NCI-H1105 (cell line): ENCODE results near the gene DNAI7.

Experiments
- DNase-seq: peaks from one replicate; lab custom pipeline; 2025; lab: John Stamatoyannopoulos, UW

The DNAI7 gene

GRCh38 chr12:25184132-25184531 lies 10.8 kb downstream of the DNAI7 start:
- DNase-seq, result no peak

- no peak for DNase-seq
Measured at GRCh38 chr12:25182765-25183164, 12.2 kb downstream of the DNAI7 start.

GRCh38 chr12:25162866-25163265 lies 32.1 kb downstream of the DNAI7 start:
- no peak for DNase-seq

GRCh38 chr12:25156061-25156460 lies 38.9 kb downstream of the DNAI7 start:
- DNase-seq, result no peak

- DNase-seq, result no peak
Measured at GRCh38 chr12:25155022-25155576, 39.9 kb downstream of the DNAI7 start.

GRCh38 chr12:25152055-25152454 lies 42.9 kb downstream of the DNAI7 start:
- DNase-seq, result no peak

GRCh38 chr12:25151476-25151875 lies 43.5 kb downstream of the DNAI7 start:
- no peak for DNase-seq

GRCh38 chr12:25146686-25147085 lies 48.3 kb downstream of the DNAI7 start:
- DNase-seq, result no peak

- DNase-seq, result peak; percentile 39
Measured at GRCh38 chr12:25135531-25136154, 59.3 kb downstream of the DNAI7 start.

GRCh38 chr12:25131270-25131669 lies 63.7 kb downstream of the DNAI7 start:
- no peak for DNase-seq

- peak; percentile 18 for DNase-seq
Measured at GRCh38 chr12:25130741-25131188, 64.2 kb downstream of the DNAI7 start.

GRCh38 chr12:25126746-25127145 lies 68.2 kb downstream of the DNAI7 start:
- no peak for DNase-seq

GRCh38 chr12:25126101-25126500 lies 68.9 kb downstream of the DNAI7 start:
- no peak for DNase-seq

GRCh38 chr12:25124493-25124892 lies 70.5 kb downstream of the DNAI7 start:
- DNase-seq, result no peak

GRCh38 chr12:25123126-25123525 lies 71.8 kb downstream of the DNAI7 start:
- DNase-seq, result no peak

- no peak for DNase-seq
Measured at GRCh38 chr12:25121916-25122315, 73.0 kb downstream of the DNAI7 start.

- no peak for DNase-seq
Measured at GRCh38 chr12:25121110-25121509, 73.8 kb downstream of the DNAI7 start.

GRCh38 chr12:25119020-25119419 lies 75.9 kb downstream of the DNAI7 start:
- no peak for DNase-seq

GRCh38 chr12:25115677-25116076 lies 79.3 kb downstream of the DNAI7 start:
- DNase-seq, result no peak

- no peak for DNase-seq
Measured at GRCh38 chr12:25113651-25114050, 81.3 kb downstream of the DNAI7 start.

GRCh38 chr12:25110260-25110659 lies 84.7 kb downstream of the DNAI7 start:
- DNase-seq, result no peak

GRCh38 chr12:25107920-25108319 lies 87.0 kb downstream of the DNAI7 start:
- DNase-seq, result no peak

- no peak for DNase-seq
Measured at GRCh38 chr12:25106818-25107217, 88.1 kb downstream of the DNAI7 start.

GRCh38 chr12:25102402-25102801 lies 92.6 kb downstream of the DNAI7 start:
- DNase-seq, result no peak
